H1 (cell line): ENCODE measurements around the gene DRC7. TPM values are rescaled to one million over a fixed set of nuclear protein-coding genes. Genes with fewer than 3 reads are reported as not detected.

Experiments used
- CTCF ChIA-PET: fragments of 300-600 bp; sonication (Branson Sonifier 250); formaldehyde crosslinking; loops from one replicate; lab custom pipeline; 2021; ENCODE audit not compliant: partially characterized antibody; lab: Charles Lee
- POLR2A ChIA-PET: fragments of 300-600 bp; sonication (Branson Sonifier 250); formaldehyde crosslinking; loops from one replicate; lab custom pipeline; 2021; ENCODE audit warnings: inconsistent platforms; ENCODE audit not compliant: partially characterized antibody; lab: Charles Lee
- DNase-seq, 2 experiments: peaks; one replicate each; pipeline versions ENCODE4 v3.0.0 to v3.0.0-alpha.2; 2010 to 2022; ENCODE audit warnings: low spot score in 2 of 2, low read depth in 1 of 2, mixed read lengths in 1 of 2
- FAIRE-seq: peaks from 2 replicates; lab custom pipeline; 2011; peaks lifted over from hg19 to GRCh38; lab: Jason Lieb, UNC
- H2AFZ ChIP-seq: 2 replicates; pipeline ENCODE4 v1.8.1; 2012; ENCODE audit warnings: low read length, inconsistent platforms
- H2AK5ac ChIP-seq: 2 replicates; pipeline ENCODE4 v1.6.1; 2013; ENCODE audit warnings: low read depth, low read length
- H2BK120ac ChIP-seq: replicated peaks from 2 replicates; pipeline ENCODE3; 2013; ENCODE audit warnings: low read depth, low read length, inconsistent platforms
- H2BK12ac ChIP-seq: 2 replicates; pipeline ENCODE4 v1.6.1; 2013; ENCODE audit warnings: low read depth, low read length
- H2BK15ac ChIP-seq: 2 replicates; pipeline ENCODE4 v1.6.1; 2013; ENCODE audit warnings: low read length
- H2BK20ac ChIP-seq: 2 replicates; pipeline ENCODE4 v1.6.1; 2013; ENCODE audit warnings: low read length
- H2BK5ac ChIP-seq: 2 replicates; pipeline ENCODE4 v1.6.1; 2013; ENCODE audit warnings: low read depth, low read length
- H3K14ac ChIP-seq: 2 replicates; pipeline ENCODE4 v1.6.1; 2013; ENCODE audit warnings: inconsistent platforms; ENCODE audit not compliant: insufficient read length
- H3K18ac ChIP-seq: 2 replicates; pipeline ENCODE4 v1.6.1; 2013; ENCODE audit warnings: low read length; ENCODE audit errors: extremely low read depth
- H3K23ac ChIP-seq: 2 replicates; pipeline ENCODE4 v1.6.1; 2013; ENCODE audit warnings: inconsistent platforms; ENCODE audit not compliant: insufficient read length
- H3K23me2 ChIP-seq: 2 replicates; pipeline ENCODE4 v1.6.1; 2013; ENCODE audit warnings: low read depth, low read length
- H3K27ac ChIP-seq: 2 replicates; pipeline ENCODE4 v1.6.1; 2011; ENCODE audit warnings: low read depth, low read length, inconsistent platforms
- H3K27me3 ChIP-seq, 4 experiments: replicated peaks in 1 of 4; 1 replicate in 1 of 4; 2 replicates in 3 of 4; pipeline versions ENCODE4 v1.6.1 to v1.8.1; 2011 to 2013; ENCODE audit warnings: low read length in 3 of 4, mild to moderate bottlenecking in 3 of 4, inconsistent platforms in 2 of 4, mixed read lengths in 2 of 4, moderate library complexity in 1 of 4; ENCODE audit not compliant: control insufficient read depth in 3 of 4, insufficient read depth in 3 of 4; ENCODE audit errors: extremely low read depth in 1 of 4
- H3K36me3 ChIP-seq, 4 experiments: 2 replicates each; pipeline versions ENCODE4 v1.6.1 to v1.8.1; 2011 to 2013; ENCODE audit warnings: mild to moderate bottlenecking in 4 of 4, low read length in 3 of 4, moderate library complexity in 2 of 4, control low read depth in 1 of 4, inconsistent platforms in 1 of 4; ENCODE audit not compliant: insufficient read depth in 4 of 4, control insufficient read depth in 2 of 4
- H3K4ac ChIP-seq: replicated peaks from 2 replicates; pipeline ENCODE3; 2013; ENCODE audit warnings: low read length, low read depth, mixed read lengths, inconsistent platforms; ENCODE audit not compliant: insufficient read length
- H3K4me1 ChIP-seq, 4 experiments: replicated peaks in 1 of 4; 1 replicate in 1 of 4; 2 replicates in 3 of 4; pipeline versions ENCODE4 v1.6.1 to v1.8.1; 2011 to 2013; ENCODE audit warnings: low read length in 3 of 4, inconsistent platforms in 2 of 4, mixed read lengths in 1 of 4; ENCODE audit not compliant: insufficient read depth in 4 of 4, control insufficient read depth in 3 of 4
- H3K4me2 ChIP-seq, 2 experiments: 2 replicates each; pipeline versions ENCODE4 v1.6.1 to v1.8.1; 2011 to 2013; ENCODE audit warnings: low read depth in 2 of 2, low read length in 2 of 2, control low read depth in 1 of 2, inconsistent platforms in 1 of 2, mild to moderate bottlenecking in 1 of 2; ENCODE audit not compliant: insufficient read depth in 1 of 2
- H3K4me3 ChIP-seq, 4 experiments: fragments of 200-600, 300-600 bp in 1 of 4; sonication (generic), shearing (Covaris generic), sonication (Bioruptor Twin) in 1 of 4; 2 replicates each; pipeline versions ENCODE4 v1.5.1 to v1.8.1; 2011 to 2016; ENCODE audit warnings: low read length in 4 of 4, low read depth in 3 of 4, control low read depth in 2 of 4, inconsistent platforms in 2 of 4, mild to moderate bottlenecking in 2 of 4, mixed read lengths in 1 of 4, moderate library complexity in 1 of 4; ENCODE audit not compliant: insufficient read depth in 2 of 4; ENCODE audit errors: extremely low read depth in 1 of 4
- H3K56ac ChIP-seq: replicated peaks from 2 replicates; pipeline ENCODE3; 2013; ENCODE audit warnings: low read depth, mild to moderate bottlenecking, mixed read lengths, low read length, inconsistent platforms; ENCODE audit not compliant: insufficient read length
- H3K79me1 ChIP-seq: 2 replicates; pipeline ENCODE4 v1.6.1; 2013; ENCODE audit warnings: low read depth, low read length, control low read depth
- H3K79me2 ChIP-seq, 2 experiments: 2 replicates each; pipeline versions ENCODE4 v1.6.1 to v1.8.1; 2012 to 2013; ENCODE audit warnings: low read length in 2 of 2, mild to moderate bottlenecking in 2 of 2, inconsistent platforms in 1 of 2; ENCODE audit not compliant: insufficient read depth in 2 of 2, control insufficient read depth in 1 of 2
- H3K9ac ChIP-seq, 4 experiments: replicated peaks in 1 of 4; 1 replicate in 1 of 4; 2 replicates in 3 of 4; pipeline versions ENCODE4 v1.6.1 to v1.8.1; 2011 to 2013; ENCODE audit warnings: low read depth in 3 of 4, low read length in 3 of 4, control low read depth in 2 of 4, mild to moderate bottlenecking in 2 of 4, moderate library complexity in 2 of 4, inconsistent platforms in 1 of 4; ENCODE audit errors: extremely low read depth in 1 of 4
- H3K9me3 ChIP-seq, 2 experiments: 2 replicates each; pipeline versions ENCODE4 v1.6.1 to v1.8.1; 2012 to 2013; ENCODE audit warnings: mild to moderate bottlenecking in 2 of 2, moderate library complexity in 2 of 2, control low read depth in 1 of 2, inconsistent platforms in 1 of 2, low read depth in 1 of 2, low read length in 1 of 2, mixed read lengths in 1 of 2; ENCODE audit not compliant: insufficient read depth in 2 of 2
- H4K20me1 ChIP-seq, 2 experiments: replicated peaks in 1 of 2; 2 replicates each; pipeline versions ENCODE3 to v1.8.1; 2011 to 2013; ENCODE audit warnings: inconsistent platforms in 2 of 2, low read length in 2 of 2, mild to moderate bottlenecking in 1 of 2; ENCODE audit not compliant: insufficient read depth in 2 of 2, control insufficient read depth in 1 of 2
- H4K5ac ChIP-seq: 2 replicates; pipeline ENCODE4 v1.6.1; 2013; ENCODE audit warnings: low read length, low read depth, mixed read lengths, inconsistent platforms; ENCODE audit not compliant: insufficient read length
- H4K8ac ChIP-seq: 2 replicates; pipeline ENCODE4 v1.8.0; 2013; ENCODE audit warnings: mild to moderate bottlenecking, moderate library complexity, low read length, inconsistent platforms; ENCODE audit not compliant: insufficient read depth; ENCODE audit errors: extremely low read depth
- H4K91ac ChIP-seq: replicated peaks from 2 replicates; pipeline ENCODE3; 2013; ENCODE audit warnings: low read length, mixed read lengths, inconsistent platforms; ENCODE audit not compliant: insufficient read length
- ASH2L ChIP-seq: fragments of 200-600, 300-600 bp; sonication (generic); IDR thresholded peaks from one replicate; pipeline ENCODE4 v1.7.1; 2017; ENCODE audit warnings: low read length
- ATF2 ChIP-seq: IDR thresholded peaks from 2 replicates; pipeline ENCODE4 v1.6.1; 2012; ENCODE audit warnings: low read length, inconsistent platforms
- CHD2 ChIP-seq: IDR thresholded peaks from 2 replicates; pipeline ENCODE4 v1.6.1; 2012; ENCODE audit warnings: low read length, improper control_type of control experiment
- CTBP2 ChIP-seq: IDR thresholded peaks from 2 replicates; pipeline ENCODE4 v1.7.0; 2011; ENCODE audit warnings: borderline replicate concordance, mild to moderate bottlenecking, moderate library complexity, mixed read lengths, low read length; ENCODE audit not compliant: insufficient read depth, insufficient read length
- E2F6 ChIP-seq: IDR thresholded peaks from 2 replicates; pipeline ENCODE4 v1.6.1; 2012; ENCODE audit warnings: inconsistent platforms
- EGR1 ChIP-seq: IDR thresholded peaks from 2 replicates; pipeline ENCODE4 v1.6.1; 2011; ENCODE audit warnings: low read depth, low read length, borderline replicate concordance
- HDAC6 ChIP-seq: IDR thresholded peaks from one replicate; pipeline ENCODE4 v1.7.1; 2012; ENCODE audit warnings: low read depth, mild to moderate bottlenecking, inconsistent platforms, low read length, moderate library complexity
- JUND ChIP-seq: IDR thresholded peaks from 2 replicates; pipeline ENCODE4 v1.6.1; 2011; ENCODE audit warnings: mild to moderate bottlenecking, improper control_type of control experiment, low read length
- NANOG ChIP-seq: IDR thresholded peaks from 2 replicates; pipeline ENCODE4 v1.6.1; 2011; ENCODE audit warnings: low read length, low read depth, mild to moderate bottlenecking, inconsistent platforms; ENCODE audit not compliant: insufficient read depth, poor library complexity, severe bottlenecking
- NRF1 ChIP-seq: IDR thresholded peaks from 2 replicates; pipeline ENCODE4 v1.6.1; 2011; ENCODE audit warnings: mild to moderate bottlenecking, low read depth, low read length, improper control_type of control experiment
- POLR2A ChIP-seq, 2 experiments: IDR thresholded peaks; 1 replicate in 1 of 2; 2 replicates in 1 of 2; pipeline ENCODE4 v1.6.1; 2011; ENCODE audit warnings: low read depth in 2 of 2, low read length in 2 of 2, mild to moderate bottlenecking in 2 of 2; ENCODE audit errors: control extremely low read depth in 1 of 2
- SP1 ChIP-seq: IDR thresholded peaks from 2 replicates; pipeline ENCODE4 v1.6.1; 2011; ENCODE audit warnings: low read depth, low read length
- ZNF274 ChIP-seq: IDR thresholded peaks from 2 replicates; pipeline ENCODE4 v1.7.0; 2012; ENCODE audit warnings: low read length, borderline replicate concordance; ENCODE audit errors: extremely low read depth
- WGBS, 2 experiments: shearing (Covaris generic) in 1 of 2; methylation state at CpG; one replicate each; pipeline versions ENCODE4 v1.1.6 to v1.1.7; 2013 to 2015; ENCODE audit warnings: low lambda C conversion rate in 2 of 2, mixed read lengths in 2 of 2, inconsistent platforms in 1 of 2, low coverage in 1 of 2, missing lambda C conversion rate in 1 of 2; ENCODE audit not compliant: insufficient replicate concordance in 2 of 2, insufficient coverage in 1 of 2, insufficient read length in 1 of 2; ENCODE audit errors: extremely low coverage in 1 of 2, missing lambda C conversion rate in 1 of 2; 5-methylcytosine and 5-hydroxymethylcytosine counted together
- polyA plus RNA-seq, 7 experiments: library from polyadenylated mRNA; depleted of rRNA in 3 of 7; stranded (reverse) in 5 of 7; unstranded in 2 of 7; fragments of >200 nt in 5 of 7; fragments of 200-250 nt in 2 of 7; gene quantifications; 1 replicate in 5 of 7; 2 replicates in 1 of 7; 4 replicates in 1 of 7; pipeline versions ENCODE4 v1.2.1 to v1.2.3, GENCODE V29; 2011 to 2013; ENCODE audit warnings: missing spikeins in 2 of 7, mixed read lengths in 2 of 7
- total RNA-seq: library from RNA; stranded (reverse); fragmentation: NEBNext Ultra II Directional; extraction: Animal tissue kit (Norgen Biotek cat#: 25700); gene quantifications from 2 replicates; pipeline ENCODE4 v1.2.1, GENCODE V29; 2021

The DRC7 gene
- total and polyA plus RNA-seq, 2 of the 8 experiments (the other 6 are each of a cell fraction or from before 2014, with no cell fraction given) = 0.14 TPM; not detected in 1

GRCh38 chr16:57663436-57663835 lies 31.2 kb upstream of the DRC7 start:
- Histone ChIP-seq H3K4me2 (no peak overlapping the region), H3K9ac (no peak overlapping the region), H3K79me2 (no peaks in the 10 kb centered on the region), H3K27ac (no peak overlapping the region), H3K23ac (no peak overlapping the region), H3K18ac (no peak overlapping the region), H2BK15ac (no peak overlapping the region), H3K36me3 (no peaks in the 10 kb centered on the region), H2AK5ac (no peak overlapping the region), H3K4ac (no peak overlapping the region), H2BK5ac (no peak overlapping the region), H3K14ac (no peak overlapping the region), H2BK12ac (no peak overlapping the region), H3K4me3 (no peak overlapping the region), H3K4me1 (peaks cover 0 to 4% (median 0%) of the 10 kb centered on the region in 4 experiments; a peak in 3 of 7 replicates), H4K91ac (no peak overlapping the region), H4K20me1 (no peaks in the 10 kb centered on the region), H2AFZ (no peak overlapping the region), H4K5ac (no peak overlapping the region), H4K8ac (no peak overlapping the region; the same call in 1 of the 2 replicates), H3K79me1 (no peaks in the 10 kb centered on the region), H2BK120ac (no peak overlapping the region), H3K56ac (no peak overlapping the region), H3K27me3 (no peaks in the 10 kb centered on the region), H3K23me2 (no peaks in the 10 kb centered on the region), H3K9me3 (no peaks in the 10 kb centered on the region), H2BK20ac (no peak overlapping the region)
- TF ChIP-seq ATF2 (no peak), HDAC6 (no peak), CHD2 (no peak), NRF1 (no peak), ASH2L (no peak), ZNF274 (no peak), CTBP2 (no peak), EGR1 (no peak), NANOG (no peak), SP1 (no peak), JUND (no peak), POLR2A (IDR thresholded peaks at IDR 0.05; ENCODE audit: control extremely low read depth in 1 of 2, low read depth in 2 of 2, low read length in 2 of 2) (no peak), E2F6 (no peak)
- WGBS, 2 experiments = 91% methylated on average over 20 of the region's 21 CpGs; no CpG with 5 or more reads in 1 of the 2 experiments
- CTCF ChIA-PET = interaction anchor here (0.7 to 4.2 kb wide), 8 partner anchors 9 to 221 kb away, joined by 3 to 44 read pairs (median 6); no protein-coding TSS in a partner anchor
- no peak for DNase-seq
- no peak for FAIRE-seq
- POLR2A ChIA-PET = no interaction called here
